Activated CD4-positive, alpha-beta memory T cell treated with anti-CD3 and anti-CD28 coated beads, Interleukin-2, amount 10 ng/mL, durations not matched to agents 7 days and 5 days (primary cell): ENCODE data around the gene NME3. TPM values are rescaled to one million over a fixed set of nuclear protein-coding genes. Genes with fewer than 3 reads are reported as not detected.

Source experiments
- CTCF ChIA-PET: fragments of 350-600 bp; sonication (Branson Sonifier 250); formaldehyde crosslinking; loops from one replicate; lab custom pipeline; 2021; ENCODE audit warnings: antibody characterized with exemption, inconsistent platforms; lab: Charles Lee
- POLR2A ChIA-PET: fragments of 350-600 bp; sonication (Branson Sonifier 250); formaldehyde crosslinking; loops from one replicate; lab custom pipeline; 2021; ENCODE audit warnings: antibody characterized with exemption; lab: Charles Lee
- DNase-seq: peaks from one replicate; pipeline ENCODE4 v3.0.0-alpha.2; 2020
- H3K27ac Mint-ChIP-seq: one replicate; pipeline ENCODE4 v1.8.0; 2021; ENCODE audit warnings: mild to moderate bottlenecking, mixed read lengths
- H3K27me3 Mint-ChIP-seq: one replicate; pipeline ENCODE4 v1.8.0; 2021; ENCODE audit warnings: mixed read lengths
- H3K36me3 Mint-ChIP-seq: one replicate; pipeline ENCODE4 v1.8.0; 2021; ENCODE audit warnings: low read depth, mixed read lengths
- H3K4me1 Mint-ChIP-seq: one replicate; pipeline ENCODE4 v1.8.0; 2021; ENCODE audit warnings: mixed read lengths
- H3K4me3 Mint-ChIP-seq: one replicate; pipeline ENCODE4 v1.8.0; 2021; ENCODE audit warnings: mild to moderate bottlenecking, mixed read lengths
- H3K9me3 Mint-ChIP-seq: one replicate; pipeline ENCODE4 v1.8.0; 2021; ENCODE audit warnings: mixed read lengths
- total RNA-seq, 2 experiments: library from RNA; stranded (reverse); gene quantifications; one replicate each; pipeline ENCODE4 v1.2.3, GENCODE V29; 2021

NME3 gene
- 10 to 100 TPM; 48.0 to 52.0 TPM for total RNA-seq

DNA sequence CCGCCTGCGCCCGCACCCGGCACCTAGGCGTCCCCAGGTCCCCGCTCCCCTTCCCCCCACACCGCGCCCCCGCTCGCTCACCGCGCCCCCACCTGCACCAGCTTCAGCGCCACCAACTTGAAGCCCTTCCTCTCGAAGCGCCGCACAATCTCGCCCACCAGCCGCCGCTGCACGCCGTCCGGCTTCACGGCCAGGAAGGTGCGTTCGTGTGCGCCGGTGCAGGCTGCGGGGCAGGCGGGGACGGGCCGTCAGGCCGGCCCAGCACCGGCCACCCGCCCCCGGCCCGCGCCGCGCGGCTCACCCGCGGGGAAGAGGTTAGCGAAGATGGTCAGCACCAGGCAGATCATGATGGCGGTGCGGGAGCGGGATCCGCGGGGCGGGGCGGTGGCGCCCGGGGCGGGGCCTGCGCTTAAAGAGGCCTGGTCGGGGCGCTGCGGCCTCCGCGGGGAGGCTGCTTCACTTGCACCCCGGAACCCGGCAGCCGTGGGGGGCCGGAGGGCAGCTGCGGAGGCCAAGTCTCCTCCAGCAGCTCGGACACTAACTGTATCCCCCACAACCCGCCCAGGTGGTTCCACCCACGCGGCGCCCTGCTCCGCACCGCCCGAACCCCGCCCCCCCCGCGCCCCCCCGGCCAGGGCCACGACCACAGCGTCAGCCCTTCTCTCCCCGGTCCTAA, at the start of gene NME3:
TSS of gene NME3 (minus strand) at position 356 of the 676 bp plus-strand sequence. CDS start at position 347, 9 bp downstream.
- ChIA-PET POLR2A (interaction anchor here (0.8 to 7.2 kb wide), 7 partner anchors 11 to 439 kb away, joined by 3 to 101 read pairs (median 4); partner anchors contain the start of genes HAGH, MAPK8IP3, NUBP2 and SPSB3), CTCF (interaction anchor here (2.2 to 2.6 kb wide), 2 partner anchors 11 to 65 kb away, joined by 12 to 16 read pairs; partner anchors contain the start of genes MAPK8IP3, NUBP2 and SPSB3)
- Mint-ChIP-seq H3K27me3 (no peaks in the 10 kb centered on the region), H3K27ac (peak within 1 kb of the TSS; percentile 97), H3K36me3 (peaks cover 18% of the 10 kb centered on the region), H3K9me3 (no peaks in the 10 kb centered on the region), H3K4me3 (peak within 1 kb of the TSS; percentile 98), H3K4me1 (peaks cover 14% of the 10 kb centered on the region)
- peak; percentile 83 for DNase-seq

DNA sequence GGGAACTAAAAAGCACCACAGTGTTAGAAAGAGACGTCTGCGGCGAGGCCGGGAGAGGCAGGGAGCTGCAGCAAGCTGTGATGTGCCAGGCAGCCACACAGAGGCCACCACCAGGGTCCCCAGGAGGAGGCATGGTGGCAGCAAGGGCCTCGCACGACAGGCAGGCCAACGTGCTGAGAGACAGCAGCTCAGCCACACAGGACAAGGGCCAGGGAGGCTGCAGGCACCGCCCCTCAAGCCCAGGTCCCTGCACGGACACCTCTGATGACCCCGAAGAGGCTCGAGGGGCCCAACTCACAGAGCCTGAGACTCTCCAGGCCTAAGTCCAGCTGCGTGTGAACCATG, 49.6 kb upstream of the NME3 start:
- Mint-ChIP-seq H3K9me3 (no peaks in the 10 kb centered on the region), H3K36me3 (peaks cover 3% of the 10 kb centered on the region), H3K27me3 (no peaks in the 10 kb centered on the region), H3K4me1 (peaks cover 22% of the 10 kb centered on the region), H3K4me3 (no peak overlapping the region), H3K27ac (no peak overlapping the region)
- DNase-seq, result no peak
- ChIA-PET CTCF (no interaction called here), POLR2A (no interaction called here)

DNA sequence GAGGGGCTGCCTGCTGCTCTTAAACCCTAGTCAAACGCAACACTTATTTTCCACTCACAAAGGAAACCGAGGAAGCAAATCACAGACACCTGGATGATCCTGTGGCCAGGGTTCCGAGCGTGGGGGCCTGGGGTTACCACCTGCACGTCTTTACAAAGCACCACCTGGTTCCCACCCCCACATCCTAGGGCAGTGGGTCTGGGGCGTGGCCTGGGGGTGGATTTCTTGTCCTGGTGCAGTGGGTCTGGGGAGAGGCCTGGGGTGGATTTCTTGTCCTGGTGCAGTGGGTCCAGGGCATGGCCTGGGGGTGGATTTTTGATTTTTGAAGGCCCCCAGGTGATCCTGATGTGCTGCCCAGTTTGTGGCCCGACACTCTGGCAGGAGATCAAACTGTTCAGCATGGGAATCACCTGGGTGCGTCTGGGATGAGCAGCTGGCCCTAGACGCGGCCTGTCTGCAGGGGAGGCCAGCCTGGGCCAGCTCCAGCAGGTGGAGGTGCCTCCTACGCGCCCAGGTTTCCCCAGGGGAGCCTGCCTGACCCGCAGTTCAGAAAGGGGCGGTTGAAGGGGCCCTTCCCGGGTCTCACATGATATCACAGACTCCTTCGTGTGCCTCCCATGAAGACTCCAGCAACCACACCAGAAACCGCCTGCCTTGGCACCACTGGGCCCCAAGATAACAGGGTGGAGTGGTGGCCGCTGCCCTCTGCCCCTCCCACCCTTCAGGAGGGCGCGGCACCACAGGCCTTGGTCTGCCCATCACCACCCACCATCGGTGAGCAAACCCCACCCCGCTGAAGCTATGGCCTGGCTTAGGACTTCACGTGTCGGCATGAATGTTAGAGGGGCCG, 49.0 kb upstream of the NME3 start:
- ChIA-PET POLR2A (no interaction called here), CTCF (no interaction called here)
- no peak for DNase-seq
- H3K27me3 Mint-ChIP-seq, result no peaks in the 10 kb centered on the region
- peaks cover 7% of the 10 kb centered on the region for H3K36me3 Mint-ChIP-seq
- H3K9me3 Mint-ChIP-seq, result no peaks in the 10 kb centered on the region
- no peak overlapping the region for H3K4me3 Mint-ChIP-seq
- H3K27ac Mint-ChIP-seq, result no peak overlapping the region
- H3K4me1 Mint-ChIP-seq, result peaks cover 16% of the 10 kb centered on the region

DNA sequence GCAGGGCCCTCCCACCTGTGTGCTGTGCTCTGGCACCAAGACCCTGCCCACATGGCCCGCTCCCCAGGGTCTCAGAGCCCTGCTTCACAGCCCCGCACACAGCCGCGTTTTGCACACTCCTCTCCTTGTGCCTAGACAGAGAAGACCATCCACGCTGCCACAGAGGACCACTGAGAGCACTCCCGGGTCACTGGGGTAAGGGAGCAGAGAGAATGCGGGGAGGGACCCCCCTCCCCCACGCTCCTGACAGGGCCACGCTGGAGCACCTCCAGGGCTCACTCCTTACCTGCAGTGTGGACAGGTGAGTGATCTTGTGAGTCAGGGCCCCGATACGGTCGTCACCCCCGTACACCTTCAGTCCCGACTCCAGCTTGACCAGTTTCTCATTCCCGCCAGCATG, 48.3 kb upstream of the NME3 start:
- no peak for DNase-seq
- peaks cover 12% of the 10 kb centered on the region for H3K36me3 Mint-ChIP-seq
- H3K27ac Mint-ChIP-seq, result no peak overlapping the region
- H3K4me1 Mint-ChIP-seq, result peaks cover 10% of the 10 kb centered on the region
- no peaks in the 10 kb centered on the region for H3K9me3 Mint-ChIP-seq
- no peaks in the 10 kb centered on the region for H3K27me3 Mint-ChIP-seq
- ChIA-PET POLR2A (no interaction called here), CTCF (no interaction called here)
- H3K4me3 Mint-ChIP-seq, result no peak overlapping the region

DNA sequence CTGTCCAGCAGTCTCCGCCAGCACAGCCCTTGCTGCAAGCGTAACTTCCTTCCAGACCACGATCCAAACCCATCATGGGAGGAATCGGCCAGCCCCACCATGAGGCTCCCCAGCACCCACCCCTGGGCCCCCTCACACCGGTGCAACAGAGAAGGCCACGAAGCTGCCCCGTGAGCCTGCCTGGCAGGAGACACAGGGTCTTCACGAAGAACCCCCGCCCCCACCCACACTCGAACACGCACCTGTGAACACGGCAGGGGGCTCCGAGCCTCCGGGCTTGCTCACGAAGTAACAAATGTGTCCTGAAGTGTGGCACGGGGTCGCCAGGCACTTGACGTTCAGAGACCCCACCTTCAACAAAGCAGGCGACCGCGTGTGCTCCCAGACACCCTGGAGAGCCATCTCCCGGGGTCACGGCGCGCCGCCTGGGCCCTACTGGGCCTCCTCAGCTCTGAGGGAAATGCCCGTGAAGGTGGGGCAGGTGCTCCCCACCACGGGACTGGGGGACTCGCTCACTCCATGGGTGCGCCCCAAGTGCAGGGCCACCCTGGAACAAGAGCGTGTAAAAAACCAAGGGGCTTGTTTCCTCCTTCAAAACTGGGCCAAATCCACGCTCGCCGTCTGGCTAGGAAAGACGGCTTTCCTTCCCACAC, 47.7 kb upstream of the NME3 start:
- peaks cover 12% of the 10 kb centered on the region for H3K36me3 Mint-ChIP-seq
- H3K27ac Mint-ChIP-seq, result no peak overlapping the region
- H3K27me3 Mint-ChIP-seq, result no peaks in the 10 kb centered on the region
- CTCF ChIA-PET, result no interaction called here
- no peaks in the 10 kb centered on the region for H3K9me3 Mint-ChIP-seq
- peaks cover 4% of the 10 kb centered on the region for H3K4me1 Mint-ChIP-seq
- no peak overlapping the region for H3K4me3 Mint-ChIP-seq
- DNase-seq, result no peak
- POLR2A ChIA-PET, result no interaction called here

DNA sequence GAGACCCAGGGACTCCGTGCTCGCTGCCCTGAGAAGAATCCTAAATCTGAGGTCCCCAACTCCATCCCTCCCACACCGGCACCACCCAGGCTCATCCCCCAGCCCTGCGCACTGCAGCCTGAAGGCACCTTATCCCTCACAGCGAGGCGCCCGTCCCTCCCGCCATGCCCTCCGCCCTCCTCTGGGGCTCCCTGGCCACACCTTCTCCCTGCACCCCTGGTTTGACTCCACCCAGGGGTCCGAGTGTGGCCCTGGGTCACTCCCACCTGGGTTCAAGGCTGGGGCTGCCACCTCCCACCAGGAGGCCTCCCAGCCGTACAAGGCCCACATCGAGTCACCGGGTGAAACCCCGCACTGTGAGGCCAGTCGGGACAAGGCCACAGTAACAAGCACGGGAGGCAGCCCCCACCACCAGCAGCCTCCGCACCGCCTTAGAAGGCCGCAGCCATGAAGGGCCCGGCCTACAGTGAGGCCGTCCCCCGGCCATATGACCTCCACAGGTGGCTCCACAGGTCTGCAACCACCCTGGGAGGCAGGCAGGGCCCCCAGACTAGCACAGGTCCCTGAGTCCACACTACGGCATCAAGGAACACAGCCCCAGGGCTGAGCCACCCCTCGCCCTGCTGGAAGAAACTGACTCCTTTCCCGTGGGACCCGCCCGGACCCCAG, 47.0 kb upstream of the NME3 start:
- Mint-ChIP-seq H3K4me1 (no peaks in the 10 kb centered on the region), H3K27me3 (no peaks in the 10 kb centered on the region), H3K36me3 (peaks cover 18% of the 10 kb centered on the region), H3K27ac (no peak overlapping the region), H3K4me3 (no peak overlapping the region), H3K9me3 (no peaks in the 10 kb centered on the region)
- no peak for DNase-seq
- CTCF ChIA-PET, result no interaction called here
- POLR2A ChIA-PET, result no interaction called here

DNA sequence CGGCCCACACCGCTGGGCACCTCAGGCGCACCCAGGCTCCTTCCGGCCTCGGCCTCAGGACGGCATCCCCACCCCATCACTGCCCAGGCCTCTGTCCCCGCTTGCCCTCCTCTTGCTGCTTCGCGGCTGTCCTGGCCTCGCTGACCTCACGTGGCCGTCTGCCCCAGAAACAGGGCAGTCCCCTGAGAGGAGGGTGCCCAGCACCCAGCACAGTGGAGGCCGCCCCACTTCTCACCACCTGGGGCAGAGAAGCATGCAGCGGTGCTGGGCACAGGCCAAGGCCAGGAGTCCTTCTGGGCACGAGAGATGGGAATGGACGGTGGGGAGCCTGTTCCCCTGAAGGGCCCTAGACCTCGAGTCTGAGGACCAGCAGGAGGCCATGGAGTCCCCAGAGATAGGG, 46.4 kb upstream of the NME3 start:
- POLR2A ChIA-PET, result no interaction called here
- H3K27me3 Mint-ChIP-seq, result no peaks in the 10 kb centered on the region
- peaks cover 21% of the 10 kb centered on the region for H3K36me3 Mint-ChIP-seq
- H3K4me1 Mint-ChIP-seq, result peaks cover 2% of the 10 kb centered on the region
- H3K27ac Mint-ChIP-seq, result no peak overlapping the region
- no peak overlapping the region for H3K4me3 Mint-ChIP-seq
- CTCF ChIA-PET, result no interaction called here
- no peaks in the 10 kb centered on the region for H3K9me3 Mint-ChIP-seq
- no peak for DNase-seq

DNA sequence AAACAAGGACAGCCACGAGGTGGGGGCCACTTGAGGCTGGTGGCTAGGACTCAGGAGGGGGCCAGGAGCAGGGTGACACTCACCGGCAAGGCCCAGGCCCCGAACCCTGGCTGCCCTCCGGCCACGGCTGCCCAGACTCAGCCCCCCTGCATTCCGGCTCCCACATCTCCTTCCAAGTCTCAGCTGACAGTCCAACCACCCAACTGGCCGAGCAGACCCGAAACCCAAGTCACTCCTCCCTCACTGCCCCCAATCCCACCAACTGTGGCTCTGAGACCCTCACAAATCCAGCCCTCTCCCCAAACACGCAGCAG, 45.9 kb upstream of the NME3 start:
- Mint-ChIP-seq H3K4me3 (no peak overlapping the region), H3K36me3 (peaks cover 21% of the 10 kb centered on the region), H3K27ac (no peak overlapping the region), H3K9me3 (no peaks in the 10 kb centered on the region), H3K4me1 (peaks cover 2% of the 10 kb centered on the region), H3K27me3 (no peaks in the 10 kb centered on the region)
- POLR2A ChIA-PET, result no interaction called here
- DNase-seq, result no peak
- CTCF ChIA-PET, result no interaction called here

DNA sequence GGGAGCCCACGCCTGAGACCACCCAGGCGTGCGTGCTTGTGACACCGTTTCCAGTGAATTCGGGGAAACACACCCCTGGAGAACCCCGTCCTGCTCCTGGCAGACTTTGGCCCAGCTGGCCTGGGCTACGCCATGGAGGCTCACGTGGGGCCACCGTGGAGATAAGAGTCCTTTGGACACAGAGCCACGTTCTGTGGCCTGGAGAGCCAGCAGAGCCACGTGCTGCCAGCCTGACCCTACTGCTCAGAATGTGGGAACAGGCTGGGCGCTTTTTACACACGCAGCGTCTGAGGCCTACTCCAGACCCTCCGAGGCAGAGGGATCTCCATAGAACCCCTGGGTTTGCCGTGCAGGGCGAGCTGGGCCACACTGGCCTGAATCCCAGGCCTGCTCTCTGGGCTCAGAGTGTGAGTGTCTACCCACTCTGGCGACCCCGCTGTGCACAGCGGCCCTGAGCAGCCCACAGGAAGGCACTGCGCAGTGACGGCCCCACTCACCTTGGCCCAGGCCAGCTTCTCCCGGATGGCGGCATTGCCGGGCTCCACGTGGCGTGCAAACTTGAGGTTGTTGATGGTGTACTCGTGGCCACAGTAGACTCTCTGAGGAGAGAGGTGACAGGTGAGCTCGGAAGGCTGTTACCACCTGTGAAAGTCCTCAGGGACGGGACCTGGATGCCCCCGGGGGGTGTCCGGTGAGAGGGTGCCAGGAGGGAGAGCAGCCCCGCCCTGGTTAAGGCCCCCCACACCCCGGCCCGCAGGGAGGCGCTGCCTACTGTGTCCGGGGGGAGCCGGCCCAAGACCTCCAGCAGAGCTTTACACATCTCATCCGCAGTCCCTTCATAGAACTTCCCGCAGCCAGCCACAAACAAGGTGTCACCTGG, 45.3 kb upstream of the NME3 start:
- H3K36me3 Mint-ChIP-seq, result peaks cover 21% of the 10 kb centered on the region
- ChIA-PET POLR2A (no interaction called here), CTCF (no interaction called here)
- DNase-seq, result no peak
- H3K27me3 Mint-ChIP-seq, result no peaks in the 10 kb centered on the region
- H3K4me3 Mint-ChIP-seq, result no peak overlapping the region
- peaks cover 2% of the 10 kb centered on the region for H3K4me1 Mint-ChIP-seq
- no peaks in the 10 kb centered on the region for H3K9me3 Mint-ChIP-seq
- no peak overlapping the region for H3K27ac Mint-ChIP-seq

DNA sequence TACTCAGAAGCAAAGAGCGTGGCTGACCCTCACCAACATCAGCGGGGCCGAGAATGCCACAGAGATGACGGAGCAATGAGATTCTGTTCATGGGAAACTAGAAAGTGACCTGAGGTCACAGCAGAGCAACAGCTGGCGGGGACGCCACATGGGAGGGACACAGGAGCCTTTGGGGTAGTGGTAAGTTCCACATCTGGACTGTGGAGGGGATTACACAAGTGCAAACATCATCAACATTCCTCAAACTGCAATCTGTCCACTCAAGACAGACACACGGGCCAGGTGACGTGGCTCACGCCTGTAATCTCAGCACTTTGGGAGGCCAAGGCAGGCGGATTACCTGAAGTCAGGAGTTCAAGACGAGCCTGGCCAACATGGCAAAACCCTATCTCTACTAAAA, 44.1 kb upstream of the NME3 start:
- H3K27me3 Mint-ChIP-seq, result no peaks in the 10 kb centered on the region
- peaks cover 21% of the 10 kb centered on the region for H3K36me3 Mint-ChIP-seq
- H3K4me1 Mint-ChIP-seq, result peaks cover 2% of the 10 kb centered on the region
- no peak overlapping the region for H3K4me3 Mint-ChIP-seq
- H3K9me3 Mint-ChIP-seq, result no peaks in the 10 kb centered on the region
- ChIA-PET POLR2A (no interaction called here), CTCF (interaction anchor here (0.6 kb wide), 1 partner anchor 47 kb away, joined by 3 read pairs; no protein-coding TSS in a partner anchor)
- no peak for DNase-seq
- no peak overlapping the region for H3K27ac Mint-ChIP-seq

DNA sequence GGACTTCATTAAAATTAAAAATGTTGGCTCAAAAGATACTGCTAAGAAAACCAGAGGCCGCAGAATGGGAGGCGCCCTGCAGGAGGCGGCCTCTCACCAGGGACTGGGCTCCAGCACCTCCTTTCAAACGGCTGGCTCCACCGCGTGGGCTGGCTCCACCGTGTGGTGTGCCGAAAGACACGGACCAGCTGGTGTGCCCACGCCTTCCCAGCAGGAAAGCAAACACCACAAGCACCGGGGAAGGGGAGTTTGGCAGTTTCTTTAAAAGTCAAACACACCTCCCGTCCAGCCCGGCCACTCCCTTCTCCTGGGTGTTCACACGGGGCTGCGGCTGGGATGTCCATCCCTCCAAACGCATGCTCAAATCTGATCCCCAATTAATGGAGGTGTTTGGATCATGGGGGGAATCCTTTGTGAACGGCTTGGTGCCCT, 41.4 kb upstream of the NME3 start:
- POLR2A ChIA-PET, result no interaction called here
- H3K27me3 Mint-ChIP-seq, result no peaks in the 10 kb centered on the region
- H3K4me1 Mint-ChIP-seq, result peaks cover 2% of the 10 kb centered on the region
- DNase-seq, result peak; percentile 55
- CTCF ChIA-PET, result interaction anchor here (1.4 kb wide), 1 partner anchor 14 kb away, joined by 3 read pairs; the partner anchor contains the start of gene FAHD1
- H3K36me3 Mint-ChIP-seq, result peaks cover 22% of the 10 kb centered on the region
- H3K9me3 Mint-ChIP-seq, result no peaks in the 10 kb centered on the region
- H3K27ac Mint-ChIP-seq, result no peak overlapping the region
- H3K4me3 Mint-ChIP-seq, result no peak overlapping the region

DNA sequence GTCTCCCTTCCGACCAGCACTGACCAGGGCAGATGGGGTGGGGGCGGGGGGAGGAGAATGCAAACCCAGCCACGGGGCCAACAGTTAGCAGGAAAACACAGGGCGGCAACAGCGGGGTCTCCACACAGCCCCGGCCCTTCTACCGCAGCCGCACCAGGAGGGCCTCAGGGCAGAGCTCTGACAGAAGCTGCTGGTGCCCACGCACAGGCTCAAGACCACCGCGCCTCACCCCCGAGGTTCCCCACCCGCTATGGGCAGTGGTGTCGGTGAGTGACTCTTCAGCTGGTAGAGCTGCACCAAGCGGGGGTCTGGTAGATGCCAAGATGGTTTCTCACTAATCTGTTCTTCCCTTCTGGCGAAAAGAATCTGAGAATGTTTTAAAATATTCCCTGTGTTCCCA, 39.2 kb upstream of the NME3 start:
- Mint-ChIP-seq H3K4me1 (peaks cover 2% of the 10 kb centered on the region), H3K9me3 (no peaks in the 10 kb centered on the region), H3K4me3 (no peak overlapping the region), H3K27ac (no peak overlapping the region), H3K27me3 (no peaks in the 10 kb centered on the region), H3K36me3 (peaks cover 25% of the 10 kb centered on the region)
- POLR2A ChIA-PET, result no interaction called here
- CTCF ChIA-PET, result no interaction called here
- no peak for DNase-seq
